GM21717 (cell line): ENCODE results near the gene MLLT10.

Experiments used
- ATAC-seq: cut with Tn5 transposase; IDR thresholded peaks from one replicate; pipeline ENCODE4 v1.9.1; 2021; ENCODE audit warnings: mild to moderate bottlenecking, moderate library complexity; ENCODE audit not compliant: unreplicated experiment

Gene MLLT10

DNA sequence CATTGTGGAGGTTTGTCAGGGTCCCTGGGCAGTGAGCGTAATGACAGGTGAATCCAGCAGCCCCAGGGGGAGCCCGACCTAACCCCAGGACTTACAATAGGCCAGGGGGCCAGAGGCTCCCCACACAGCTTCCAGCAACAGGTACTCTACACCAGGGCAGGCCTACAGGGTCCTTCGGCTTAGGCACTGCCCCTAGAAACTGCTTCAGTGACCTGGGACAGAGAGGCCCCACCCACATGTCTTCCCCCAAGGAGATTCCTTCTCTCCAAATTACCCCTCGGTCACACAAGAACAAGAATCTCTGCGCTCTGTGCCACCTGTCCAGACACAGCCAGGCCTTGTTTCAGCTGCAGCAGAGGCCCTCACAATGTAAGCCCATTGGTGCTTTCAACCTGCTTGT is 32.9 kb upstream of the MLLT10 start:
- no peak for ATAC-seq

GRCh38 chr10:21501731-21502347 is 32.2 kb upstream of the MLLT10 start:
- ATAC-seq, result no peak

DNA sequence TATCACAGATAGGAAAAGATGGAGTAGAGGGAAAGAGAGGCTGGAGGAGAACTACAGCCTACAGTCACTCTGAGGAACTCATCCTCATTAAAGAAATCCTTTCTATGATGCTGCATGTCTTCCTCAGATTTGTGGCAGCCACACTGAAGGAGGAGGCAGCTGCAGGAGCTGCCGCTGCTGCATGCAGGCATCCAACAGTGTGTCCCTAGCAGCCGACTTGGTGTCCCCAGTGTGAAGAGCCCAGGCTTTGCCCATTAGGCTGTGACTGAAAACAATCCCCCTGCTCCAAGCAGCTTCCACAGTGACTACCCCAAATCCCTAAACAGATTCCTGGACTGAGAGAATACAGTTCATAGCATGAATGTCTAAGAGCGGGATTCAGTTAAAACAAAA is 31.7 kb upstream of the MLLT10 start:
- ATAC-seq, result no peak

GRCh38 chr10:21503542-21503941 is 30.5 kb upstream of the MLLT10 start:
- no peak for ATAC-seq

DNA sequence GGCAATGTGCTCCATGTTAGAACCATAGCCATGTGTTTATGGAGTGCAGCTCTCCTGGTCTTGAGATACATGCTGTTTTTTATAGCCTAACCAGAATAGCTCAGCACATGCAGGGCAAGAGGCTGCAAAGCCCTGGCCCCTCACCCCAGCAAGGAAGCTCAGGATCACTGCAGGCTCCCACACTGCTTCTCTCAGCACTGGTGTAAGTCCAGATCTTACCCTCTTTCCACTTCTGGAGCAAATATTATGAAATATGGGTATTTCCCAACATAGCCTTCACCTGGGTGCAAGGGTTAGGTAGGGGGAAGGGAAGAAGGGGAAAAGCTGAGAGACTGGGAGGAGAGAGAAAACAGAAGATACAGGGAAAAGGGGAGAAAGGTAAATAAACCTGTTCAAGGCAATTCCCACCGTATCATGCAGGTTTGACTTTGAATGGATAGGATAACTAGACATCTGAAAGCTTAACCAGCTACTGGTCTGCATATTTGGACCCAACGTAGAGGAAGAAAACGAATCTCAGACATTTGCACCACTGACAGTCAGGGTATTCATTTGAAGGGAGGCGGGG is 28.2 kb upstream of the MLLT10 start:
- ATAC-seq, result no peak

GRCh38 chr10:21506351-21506750 is 27.7 kb upstream of the MLLT10 start:
- ATAC-seq, result no peak

DNA sequence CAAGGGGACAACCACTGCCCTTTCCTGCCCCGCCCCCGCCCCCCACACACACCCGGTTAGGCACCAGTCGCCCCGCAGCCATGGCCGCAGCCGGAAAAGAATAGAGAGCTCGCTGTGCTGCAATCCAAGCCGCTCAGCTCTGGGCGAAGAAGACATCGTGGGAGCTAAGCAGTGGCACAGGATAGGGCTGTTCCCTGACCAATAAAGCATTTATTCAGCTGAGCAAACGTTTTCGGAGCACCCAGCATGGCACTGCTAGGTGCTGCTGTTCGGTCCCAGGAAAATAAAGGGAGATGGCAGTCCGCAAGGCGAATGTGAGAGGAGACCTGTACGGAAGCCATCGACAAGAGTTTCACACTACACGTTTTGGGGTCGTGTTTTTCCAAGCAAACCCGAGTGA is 26.9 kb upstream of the MLLT10 start:
- ATAC-seq, result no peak

DNA sequence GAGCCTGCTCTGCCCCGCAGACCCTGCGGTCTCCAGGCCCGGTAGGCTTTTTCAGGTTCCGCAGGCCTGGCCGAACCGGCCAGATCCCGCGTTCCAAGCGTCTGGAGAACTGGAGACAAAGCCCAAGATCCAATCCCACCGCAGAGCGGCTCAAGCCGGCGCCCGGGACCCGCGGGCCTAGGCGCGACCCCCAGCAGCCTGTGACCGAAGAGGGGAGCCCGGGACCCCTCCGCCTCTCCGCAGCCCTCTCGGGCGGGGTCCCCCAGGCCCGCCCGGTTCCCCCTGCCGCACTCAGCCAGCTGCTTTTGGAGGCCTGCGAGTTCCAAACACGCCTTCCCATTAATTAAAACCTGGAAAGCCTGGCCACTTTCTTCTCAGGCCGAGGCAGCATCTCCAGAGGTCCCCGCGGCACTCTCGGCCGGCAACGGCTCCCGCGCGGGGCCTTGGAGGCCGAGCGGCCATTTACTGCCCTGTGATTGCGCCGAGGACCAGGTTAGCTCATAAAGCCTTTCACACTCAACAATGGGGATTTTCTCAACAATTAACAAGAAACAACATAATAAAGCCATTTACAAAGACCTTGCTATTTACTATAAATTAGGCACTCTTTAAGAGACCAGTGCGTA is 25.2 kb upstream of the MLLT10 start:
- no peak for ATAC-seq

DNA sequence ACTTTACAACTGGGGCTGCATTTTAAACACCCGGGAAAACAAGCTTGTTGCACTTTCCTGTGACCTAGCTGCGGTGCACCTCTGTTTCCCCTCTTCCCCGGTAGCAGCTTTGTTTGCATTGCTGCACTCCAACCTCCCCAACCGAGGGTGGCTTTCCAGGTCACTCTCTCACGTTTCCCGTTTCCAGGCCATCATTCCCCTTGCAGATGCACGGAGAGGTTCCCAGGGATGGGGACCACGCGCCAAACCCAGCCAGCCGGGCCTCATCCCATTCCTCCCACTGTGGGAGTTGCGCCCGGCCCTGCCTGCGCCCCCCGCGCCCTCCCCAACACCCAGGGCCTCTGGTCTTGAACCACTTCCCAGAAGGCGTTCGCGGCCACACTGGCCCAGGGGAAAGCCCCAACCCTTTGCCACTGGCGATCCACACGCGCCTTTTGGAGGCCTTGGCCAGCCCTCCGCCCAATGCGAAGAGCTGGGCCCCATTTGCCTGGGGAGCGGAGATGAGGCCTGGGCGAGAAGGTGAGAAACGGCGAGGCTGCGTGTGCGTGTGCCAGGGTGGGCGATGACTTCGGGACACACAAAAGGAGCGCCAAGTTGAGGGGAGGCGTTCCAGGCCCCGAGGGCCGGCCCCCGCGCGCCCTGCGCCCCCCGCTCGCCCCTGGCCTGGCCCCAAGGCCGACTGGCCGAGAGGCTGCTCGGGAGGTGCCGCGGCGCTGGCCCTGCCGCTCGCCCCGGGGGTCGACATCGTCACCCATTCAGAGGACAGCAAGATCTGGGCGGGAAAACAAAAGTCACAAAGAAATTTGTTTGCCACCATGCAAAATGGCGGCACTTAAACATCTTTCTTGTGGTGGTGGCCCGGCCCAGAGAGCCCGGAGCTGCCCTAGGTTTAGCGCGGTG is 24.4 kb upstream of the MLLT10 start:
- no peak for ATAC-seq

DNA sequence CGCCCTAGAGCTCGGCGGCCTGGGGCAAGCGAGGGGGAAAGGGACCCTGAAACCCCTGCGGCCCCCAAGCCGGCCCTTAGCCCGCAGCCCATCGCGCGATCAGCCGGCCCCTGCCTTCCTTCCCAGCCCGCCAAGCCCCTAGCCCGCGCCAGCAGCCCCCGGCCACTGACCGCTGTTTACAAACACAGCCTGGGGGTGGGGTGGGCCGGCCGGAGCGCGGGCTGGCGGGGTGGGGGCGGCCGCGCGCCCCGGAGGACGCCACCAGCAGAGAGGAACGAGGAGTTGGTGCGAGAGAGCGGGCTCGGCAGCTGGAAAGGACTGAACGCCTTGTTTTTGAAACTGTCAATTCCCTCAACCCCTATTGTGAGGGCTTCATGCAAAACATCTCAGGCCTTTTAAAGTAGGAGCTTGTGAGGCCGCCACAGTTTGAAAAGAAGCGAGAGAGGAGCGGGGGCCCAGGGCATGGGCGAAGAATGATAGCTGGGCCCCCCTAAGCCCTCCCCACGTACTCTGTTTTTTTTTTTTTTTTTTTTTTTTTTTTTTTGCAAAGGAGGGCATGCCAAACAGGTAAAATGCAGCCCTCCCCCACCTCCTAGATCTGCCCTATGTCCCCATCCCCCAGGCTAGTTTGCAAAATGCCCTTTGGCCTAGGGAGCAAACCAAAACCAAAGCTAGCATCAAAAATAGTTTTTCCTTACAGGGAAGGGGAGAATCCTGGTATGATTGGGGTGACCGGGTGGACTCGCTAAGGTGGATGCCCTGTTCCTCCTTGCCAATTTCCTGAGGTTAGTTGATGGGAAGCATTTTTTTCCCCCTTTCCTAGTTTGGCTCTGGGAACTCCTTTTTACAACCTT is 23.6 kb upstream of the MLLT10 start:
- no peak for ATAC-seq

DNA sequence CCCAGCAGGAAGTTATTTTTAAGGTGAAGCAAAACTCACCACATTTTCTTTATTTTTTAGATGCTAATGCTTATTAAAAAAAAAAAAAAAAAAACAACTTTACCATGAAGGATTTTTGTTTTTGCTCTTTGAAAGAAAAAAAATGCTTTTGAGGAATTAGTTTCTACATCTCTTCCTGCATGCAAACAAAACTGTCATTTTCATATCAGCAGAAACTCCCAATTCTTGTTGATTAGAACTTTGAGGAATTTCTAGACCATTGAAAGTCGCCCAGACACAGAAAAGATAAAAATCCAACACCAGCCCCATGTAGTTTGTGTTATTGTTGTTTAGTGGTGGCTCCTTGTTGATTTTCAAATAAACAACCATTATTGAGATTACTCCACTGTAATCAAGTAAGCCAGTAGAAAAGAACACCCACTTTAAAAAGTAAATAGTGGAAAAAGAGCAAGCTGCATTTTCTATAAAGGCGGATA is 22.9 kb upstream of the MLLT10 start:
- no peak for ATAC-seq

GRCh38 chr10:21511946-21512572 is 22.0 kb upstream of the MLLT10 start:
- no peak for ATAC-seq

DNA sequence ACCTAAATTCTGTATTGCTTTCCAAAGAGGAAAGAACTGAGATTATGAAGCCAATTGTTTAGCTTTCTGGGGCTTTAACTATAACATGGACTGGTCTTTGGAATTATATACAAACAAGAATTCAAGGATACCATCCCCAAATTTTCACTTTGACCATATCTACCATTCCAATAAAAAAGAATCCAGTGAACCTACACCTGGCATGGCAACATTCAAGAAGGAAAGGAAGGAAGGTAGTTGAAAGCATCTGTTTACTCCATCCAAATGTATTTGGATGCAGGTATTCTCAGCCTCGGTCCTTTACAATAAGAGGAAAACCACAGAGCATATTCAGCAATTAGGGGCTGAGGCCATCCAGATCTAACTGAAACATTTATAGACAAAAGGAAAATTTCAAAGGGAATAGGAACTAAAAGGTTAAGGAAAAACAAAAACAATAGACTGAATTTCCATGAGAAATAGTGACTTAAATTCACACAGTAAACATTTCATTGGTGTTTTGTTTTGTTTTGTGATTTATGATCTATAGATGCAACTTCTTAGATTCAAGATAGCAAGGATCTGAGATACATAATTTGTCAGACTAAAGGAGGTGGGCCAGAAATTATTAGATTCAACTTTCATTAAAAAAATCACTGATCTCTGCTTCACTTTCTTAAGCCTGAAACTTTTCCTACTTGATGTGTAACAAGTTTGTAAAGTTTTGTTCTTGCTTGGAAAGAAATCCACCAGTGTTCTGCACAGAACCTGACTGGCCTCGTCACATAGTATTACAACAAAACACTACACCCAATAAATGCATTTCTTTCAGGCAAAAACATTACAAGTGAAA is 21.2 kb upstream of the MLLT10 start:
- ATAC-seq, result no peak

GRCh38 chr10:21513405-21513788 is 20.6 kb upstream of the MLLT10 start:
- no peak for ATAC-seq

DNA sequence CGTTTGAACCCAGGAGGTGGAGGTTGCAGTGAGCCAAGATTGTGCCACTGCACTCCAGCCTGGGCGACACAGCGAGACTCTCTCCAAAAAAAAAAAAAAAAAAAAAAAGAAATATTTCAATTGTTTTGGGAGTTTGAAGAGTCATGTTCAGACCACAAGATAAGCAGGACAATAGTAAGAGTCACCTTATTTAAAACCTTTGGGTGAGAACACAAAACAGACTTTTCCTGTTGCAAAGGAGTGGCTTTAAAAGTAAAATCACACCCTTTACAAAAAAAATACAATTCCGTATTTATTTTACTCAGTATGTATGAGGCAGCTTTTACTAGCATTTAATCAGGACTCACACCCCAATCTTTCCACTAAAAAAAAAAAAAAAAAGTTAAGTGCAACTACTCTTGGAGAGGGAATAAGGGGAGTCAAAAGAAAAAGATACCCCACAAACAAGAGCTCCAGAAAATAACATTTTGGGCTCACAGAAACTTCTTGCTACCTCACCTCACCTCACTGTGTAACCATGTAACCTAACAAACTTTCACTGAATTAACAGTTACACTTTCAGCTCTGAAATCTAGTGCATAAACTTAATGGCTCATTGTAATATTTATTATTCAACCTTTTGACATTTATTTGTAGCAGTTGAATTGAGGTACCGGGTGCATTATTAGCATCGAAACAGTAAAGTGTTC is 19.8 kb upstream of the MLLT10 start:
- no peak for ATAC-seq

DNA sequence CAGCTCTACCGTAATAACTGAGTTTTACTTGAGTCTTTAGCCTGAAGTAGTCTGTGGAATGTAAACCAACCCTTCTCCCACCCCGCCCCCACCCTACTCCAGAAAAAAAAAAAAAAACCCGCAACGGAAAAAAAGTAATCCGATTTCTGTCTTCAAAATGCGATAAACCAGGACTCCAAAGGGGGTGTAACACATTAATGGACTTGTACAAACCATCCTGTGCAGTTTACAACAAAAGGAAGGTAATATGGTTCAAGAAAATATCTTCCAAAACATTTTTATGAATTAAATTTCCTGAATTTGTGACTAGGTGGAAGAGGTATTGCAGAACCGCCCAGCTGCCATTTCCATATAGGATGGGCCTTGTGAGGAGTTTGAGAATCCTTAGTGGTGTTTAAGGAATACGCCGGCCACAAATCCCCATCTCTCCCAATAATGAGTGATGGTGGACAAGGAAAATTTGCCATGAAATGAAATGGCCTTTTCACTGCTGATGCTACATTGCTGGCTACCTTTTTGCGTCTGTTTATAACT is 19.1 kb upstream of the MLLT10 start:
- ATAC-seq, result no peak

DNA sequence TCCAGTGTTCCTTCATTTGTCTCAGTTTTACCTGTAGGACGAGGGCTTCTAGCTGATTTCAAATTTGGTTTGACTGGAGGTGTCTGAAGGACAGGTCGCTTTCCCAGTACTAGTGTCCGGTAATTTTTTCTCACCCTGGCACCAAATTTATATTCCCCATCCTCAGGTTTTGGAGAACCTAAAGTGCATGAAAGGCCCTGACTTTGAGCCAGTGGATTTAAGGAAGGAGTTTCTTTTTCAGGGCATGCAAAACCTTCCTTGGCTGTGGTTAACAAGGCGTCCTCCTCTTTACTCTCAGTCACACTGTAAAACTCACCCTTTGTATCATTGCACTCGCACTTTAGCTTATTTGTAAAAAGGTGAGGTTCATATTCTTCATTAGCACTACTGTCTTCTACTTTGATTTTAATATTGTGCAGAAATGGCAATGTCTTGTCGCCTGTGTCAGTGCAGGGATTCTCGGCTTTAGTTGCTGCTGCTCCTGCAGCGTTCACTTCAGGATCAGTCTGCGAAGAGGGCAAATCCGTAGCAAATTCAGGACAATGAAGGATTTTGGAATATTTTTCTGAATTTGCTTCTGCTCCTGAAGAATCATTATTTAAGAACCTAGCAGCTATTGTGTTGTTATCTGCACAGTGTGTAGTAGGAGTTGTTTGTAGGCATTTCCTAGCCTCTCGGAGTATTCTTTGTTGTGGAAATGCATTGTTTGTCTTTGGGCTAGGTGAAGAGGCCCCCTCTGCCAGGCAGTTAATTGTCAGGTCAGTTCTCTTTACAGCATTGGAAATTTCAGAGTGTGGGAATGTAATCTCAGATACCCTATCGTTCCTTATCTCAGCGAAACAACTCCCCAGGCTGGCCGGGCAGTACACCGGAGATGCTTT is 18.4 kb upstream of the MLLT10 start:
- no peak for ATAC-seq
